Activated effector memory CD4-positive, alpha-beta T cell treated with Interleukin-2 at 50 U/mL for 16 hours (primary cell): ENCODE results near the gene UNC5C.

Experiments used
- DNase-seq: peaks from one replicate; pipeline ENCODE4 v3.0.0-alpha.2; 2020

UNC5C gene

DNA sequence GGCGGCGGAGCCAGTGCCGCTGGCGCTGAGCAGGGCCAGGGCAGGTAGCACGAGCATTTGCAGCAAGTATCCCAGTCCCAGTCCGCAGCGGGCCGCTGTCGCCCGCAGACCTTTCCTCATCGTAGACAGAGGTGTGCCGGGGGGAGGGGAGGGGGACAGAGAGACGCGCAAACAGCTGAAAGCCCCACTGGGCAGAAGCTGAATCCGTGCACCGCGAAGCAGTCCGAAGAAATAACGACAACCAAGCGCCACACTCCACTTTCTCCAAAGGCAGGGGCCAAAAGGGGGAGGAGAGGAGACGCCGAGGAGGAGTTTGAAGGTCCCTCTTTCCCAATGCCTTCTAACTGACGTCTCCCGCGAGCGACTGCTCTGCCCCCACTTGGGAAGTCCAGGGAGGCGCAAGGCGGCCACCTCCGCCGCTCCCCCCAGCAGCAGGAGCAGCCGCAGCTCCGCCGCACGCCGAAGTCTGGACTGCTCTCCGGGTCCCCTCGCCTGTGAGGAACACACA is at the start of gene UNC5C:
TSS of gene UNC5C (minus strand) at position 236 of the 508 bp plus-strand sequence.
- no peak for DNase-seq

DNA sequence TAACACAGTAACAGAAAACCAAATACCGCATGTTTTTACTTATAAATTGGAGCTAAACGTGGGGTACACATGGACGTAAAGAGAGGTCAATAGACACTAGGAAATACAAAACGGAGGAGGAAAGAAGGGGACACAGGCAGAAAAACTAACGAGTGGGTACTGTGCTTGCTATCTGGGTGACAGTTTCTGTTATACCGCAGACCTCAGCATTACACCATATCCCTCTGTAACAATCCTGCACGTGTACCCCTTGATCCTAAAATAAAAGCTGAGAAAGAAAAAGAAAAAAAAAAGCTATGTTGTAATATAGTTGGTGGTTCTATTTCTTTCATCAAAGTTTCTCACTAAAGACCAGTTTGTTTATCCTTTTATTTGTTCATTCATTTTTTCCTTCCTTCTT is 47.9 kb upstream of the UNC5C start:
- no peak for DNase-seq

GRCh38 chr4:95594629-95595028 is 45.9 kb upstream of the UNC5C start:
- no peak for DNase-seq

- DNase-seq = no peak
Observed at GRCh38 chr4:95594013-95594412, 45.2 kb upstream of the UNC5C start.

GRCh38 chr4:95591278-95591677 is 42.5 kb upstream of the UNC5C start:
- DNase-seq = no peak

DNA sequence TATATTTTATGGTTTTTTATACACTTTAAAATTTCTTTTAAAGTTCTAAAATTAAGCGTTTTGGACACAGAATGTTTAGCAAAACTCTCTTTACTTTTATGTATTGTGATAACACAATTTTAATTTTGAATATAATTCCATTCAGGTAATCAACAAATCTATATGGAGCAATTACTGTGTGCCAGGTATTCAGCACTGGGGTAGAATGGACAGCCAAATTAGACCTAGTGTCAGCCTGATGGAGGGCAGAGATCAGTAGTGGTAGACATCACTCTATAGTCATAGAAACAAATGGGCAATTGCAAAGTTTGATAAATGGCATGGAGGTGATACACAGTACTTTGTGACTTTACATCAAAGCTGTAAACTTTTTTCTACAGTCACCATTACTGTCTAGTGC is 41.8 kb upstream of the UNC5C start:
- no peak for DNase-seq

GRCh38 chr4:95585016-95585695 is 36.4 kb upstream of the UNC5C start:
- no peak for DNase-seq

- no peak for DNase-seq
Observed at GRCh38 chr4:95580226-95580625, 31.5 kb upstream of the UNC5C start.

DNA sequence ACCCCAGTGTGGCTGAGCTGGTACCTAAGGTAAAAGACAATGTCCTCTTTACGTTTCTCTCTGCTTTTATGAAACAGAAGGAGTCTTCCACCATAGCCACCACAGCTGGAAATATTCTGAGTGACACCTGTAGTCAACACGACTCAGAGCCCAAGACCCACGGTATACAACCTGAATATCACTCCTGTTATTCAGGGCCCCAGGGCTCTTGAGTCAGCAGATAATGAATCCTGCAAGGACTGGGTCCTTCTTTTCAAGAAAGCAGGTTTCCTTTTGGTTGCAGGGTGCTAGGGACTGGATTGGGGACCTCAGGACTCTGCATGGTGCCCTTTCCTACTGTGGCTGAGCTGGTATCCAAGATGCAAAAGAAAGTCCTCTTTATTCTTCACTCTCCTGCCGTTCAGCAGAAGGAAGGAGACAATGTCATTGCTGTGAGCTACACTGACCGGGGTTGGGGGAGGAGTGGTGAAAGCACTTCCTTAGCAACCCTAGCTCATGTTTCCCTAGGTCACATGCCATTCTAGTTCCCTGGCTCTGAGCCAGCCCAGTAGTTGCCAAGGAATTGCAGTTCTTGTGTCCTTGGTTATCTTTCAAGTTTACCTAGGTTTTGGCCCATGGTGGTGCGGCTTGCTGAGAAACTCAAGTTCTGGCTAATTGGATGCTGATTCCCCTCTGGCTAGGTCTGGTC is 23.7 kb upstream of the UNC5C start:
- DNase-seq = no peak

DNA sequence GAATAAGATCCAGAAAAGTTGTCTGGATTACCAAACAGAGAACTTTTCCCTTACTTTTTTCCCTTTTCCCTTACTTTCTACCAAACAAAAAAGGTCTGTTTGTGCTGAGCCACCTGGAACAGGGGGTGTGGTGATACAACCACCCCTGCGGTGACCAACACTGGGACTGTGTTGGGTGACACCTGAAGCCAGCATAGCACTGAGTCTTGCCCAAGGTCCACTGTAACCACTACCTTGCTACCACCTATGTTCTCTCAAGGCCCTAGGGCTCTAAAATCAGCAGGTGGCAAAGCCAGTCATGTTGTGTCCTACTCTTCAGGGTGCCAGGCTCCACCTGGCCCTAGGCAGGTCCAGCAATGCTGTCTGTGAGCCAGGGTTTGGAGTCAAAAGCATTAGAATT is 22.8 kb upstream of the UNC5C start:
- no peak for DNase-seq

DNA sequence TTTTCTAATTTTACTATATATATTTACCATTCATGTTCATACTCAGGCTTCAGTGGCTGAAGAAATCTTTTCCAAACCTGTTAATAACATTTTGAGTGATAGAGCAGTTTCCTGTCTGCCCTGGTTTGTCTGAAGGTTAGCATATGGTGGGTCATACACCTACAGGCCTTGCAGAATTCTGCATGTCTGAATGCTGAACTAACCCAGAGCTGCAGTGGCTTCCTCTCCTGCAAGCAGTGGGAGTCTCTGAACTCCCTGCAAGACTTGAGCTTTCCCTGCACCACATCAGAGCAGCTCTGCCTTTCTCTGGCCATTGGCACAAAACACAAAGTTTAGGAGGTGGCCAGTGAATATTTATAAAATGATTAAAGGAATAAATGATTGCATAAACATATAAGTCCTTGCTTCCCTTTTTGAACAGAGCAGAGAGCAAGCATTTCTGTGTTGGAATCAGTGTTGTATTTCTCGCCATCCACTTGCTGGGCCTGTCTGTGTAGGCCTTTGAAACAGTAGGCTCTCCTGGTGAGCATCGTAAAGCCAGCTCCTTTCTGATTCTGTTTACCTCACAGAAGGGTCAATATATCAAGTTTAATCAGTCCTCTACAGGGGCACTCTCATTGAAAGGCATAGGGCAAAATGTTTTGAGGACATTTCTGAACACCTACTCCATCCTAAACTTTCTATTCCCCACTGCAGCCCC is 15.0 kb upstream of the UNC5C start:
- DNase-seq = no peak

GRCh38 chr4:95560774-95561173 is 12.0 kb upstream of the UNC5C start:
- no peak for DNase-seq

DNA sequence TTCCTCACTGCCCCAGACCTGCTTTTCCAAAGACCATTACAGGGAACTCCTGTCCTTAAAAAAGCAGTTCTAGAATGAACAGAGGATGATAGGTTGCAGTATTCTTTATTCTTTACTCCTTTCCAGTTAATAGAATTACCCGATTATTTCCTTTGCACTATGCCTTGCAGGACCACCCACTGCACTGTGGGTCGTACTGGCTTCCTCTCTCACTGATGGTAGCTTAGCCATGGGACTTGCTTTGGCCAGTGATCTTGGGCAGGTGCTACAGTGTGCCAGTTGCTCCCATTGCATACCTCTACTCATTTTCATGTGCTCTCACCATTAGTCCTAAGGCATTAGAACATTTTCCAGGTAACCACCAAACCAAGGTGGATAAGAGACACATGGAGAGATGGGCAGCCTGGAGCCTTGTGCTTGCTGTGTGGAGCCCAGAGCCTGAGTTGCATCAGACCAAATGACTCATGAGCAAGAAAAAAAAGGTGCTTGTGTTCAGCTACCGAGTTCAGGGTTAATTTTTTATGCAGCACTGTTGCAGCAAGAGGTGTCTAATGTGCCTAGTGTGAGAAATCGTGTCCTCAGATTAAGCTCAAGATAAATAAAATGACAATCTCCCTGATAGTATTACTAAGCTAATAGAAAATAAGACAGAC is 7.6 kb upstream of the UNC5C start:
- DNase-seq = no peak

- no peak for DNase-seq
Observed at GRCh38 chr4:95552942-95553550, 4.3 kb upstream of the UNC5C start.

- no peak for DNase-seq
Observed at GRCh38 chr4:95551653-95552052, 2.9 kb upstream of the UNC5C start.

DNA sequence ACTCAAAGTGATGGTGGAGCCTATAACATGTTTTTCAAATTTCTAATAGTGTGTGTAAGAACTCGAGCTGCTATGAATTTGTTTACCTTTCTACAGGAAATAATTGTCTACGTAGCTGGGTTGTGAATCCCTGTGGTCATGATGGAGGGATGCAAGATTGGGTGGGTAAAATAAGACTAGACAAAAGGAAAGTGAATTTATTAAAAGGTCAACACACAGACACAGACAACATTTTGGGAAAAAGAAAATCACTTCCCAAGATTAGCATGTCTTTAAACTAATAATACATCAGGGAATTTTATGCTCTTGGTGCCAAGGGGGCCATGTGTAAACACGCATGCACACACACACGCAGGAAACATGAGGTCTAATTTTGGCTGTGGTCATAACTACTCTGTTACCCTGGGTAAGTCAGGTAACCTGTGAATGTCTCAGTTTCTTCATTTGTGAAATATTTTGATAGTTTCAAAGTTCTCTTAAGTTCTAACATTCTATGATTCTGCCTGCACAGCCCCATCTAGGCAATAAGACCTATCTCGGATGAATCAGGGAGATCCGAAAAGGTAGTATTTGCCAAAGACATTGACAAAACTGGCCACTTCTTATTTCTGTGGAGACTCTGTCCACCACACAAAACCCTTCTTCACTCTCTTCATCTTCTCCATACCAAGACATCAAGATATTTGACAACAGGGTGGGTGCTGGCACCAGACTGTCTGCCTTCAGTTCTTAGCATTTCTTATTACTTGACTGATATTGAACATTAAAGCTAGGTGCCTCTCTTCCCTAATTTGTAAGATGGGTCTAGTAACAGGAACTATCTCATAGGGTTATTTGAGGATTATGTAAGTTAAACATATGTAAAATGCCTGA is 1.6 kb upstream of the UNC5C start:
- no peak for DNase-seq

- DNase-seq = no peak
Observed at GRCh38 chr4:95549246-95550114, 707 bp upstream of the UNC5C start.

GRCh38 chr4:95547715-95548471 is 880 bp downstream of the UNC5C start:
- DNase-seq = no peak

DNA sequence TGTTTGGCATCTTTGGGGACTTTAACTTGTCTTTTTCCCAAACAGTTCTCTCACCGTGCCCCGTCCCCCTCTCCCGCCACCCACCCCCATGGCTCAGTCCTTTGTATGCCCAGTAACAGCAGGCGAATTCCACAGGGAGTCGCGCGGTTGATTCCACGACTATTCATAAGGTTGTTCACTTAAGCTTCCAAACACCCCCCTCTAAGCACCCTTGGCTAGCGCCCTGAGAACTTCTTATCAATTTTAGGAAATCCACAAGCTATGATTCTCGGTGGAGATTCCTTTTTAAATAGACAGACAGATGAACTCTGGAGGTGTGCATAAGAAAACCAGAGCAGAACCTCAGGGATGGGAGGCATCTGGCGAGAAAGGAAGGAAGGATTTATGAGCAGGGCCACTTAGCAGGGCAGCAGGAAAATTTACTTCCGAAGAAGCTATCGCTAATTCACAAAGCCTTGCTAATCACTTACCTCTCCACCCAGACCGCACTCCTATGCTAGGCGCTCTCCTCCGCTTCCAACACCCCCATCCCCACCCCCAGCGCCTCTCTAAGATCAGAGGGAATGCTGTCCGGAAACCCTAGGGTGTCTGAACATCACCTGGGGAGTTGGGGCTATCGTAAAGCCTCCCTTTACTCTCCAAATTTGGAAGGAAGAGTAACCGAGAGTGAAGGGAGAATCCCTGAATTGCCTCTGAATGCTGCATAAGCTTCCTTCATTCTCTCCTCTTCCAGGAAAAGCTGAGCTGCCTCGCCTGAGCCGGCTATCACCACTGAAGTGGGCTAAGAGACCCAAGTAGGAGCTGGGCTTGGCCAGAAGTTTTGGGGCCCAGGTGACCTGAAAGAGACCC is 1.7 kb downstream of the UNC5C start:
- no peak for DNase-seq
